Smooth muscle cell (in vitro differentiated cells): ENCODE data around the gene PLEKHG4B. TPM values are rescaled to one million over a fixed set of nuclear protein-coding genes. Genes with fewer than 3 reads are reported as not detected.
"Not testable (repeated sequence)": the region's sequence is repeated elsewhere in the genome, so short reads cannot be mapped to it uniquely, and the experiment has no call there.

Experiments used
- DNase-seq: peaks from one replicate; lab custom pipeline; 2025; ENCODE audit not compliant: unreplicated experiment; lab: John Stamatoyannopoulos, UW
- H2AFZ ChIP-seq: fragments of 200-600 bp; sonication (generic); 2 replicates; pipeline ENCODE4 v1.6.0; 2016; ENCODE audit warnings: antibody characterized with exemption, low read depth, mild to moderate bottlenecking
- H3F3A ChIP-seq: fragments of 200-600 bp; sonication (generic); 2 replicates; pipeline ENCODE4 v1.6.0; 2017; ENCODE audit warnings: antibody characterized with exemption, low read depth
- H3K27ac ChIP-seq: fragments of 200-600 bp; sonication (generic); 2 replicates; pipeline ENCODE4 v1.5.1; 2016; ENCODE audit warnings: low read depth, mild to moderate bottlenecking
- H3K27me3 ChIP-seq: fragments of 200-600 bp; sonication (generic); 2 replicates; pipeline ENCODE4 v1.6.1; 2016; ENCODE audit warnings: low read depth, mild to moderate bottlenecking
- H3K36me3 ChIP-seq: fragments of 200-600 bp; sonication (generic); 2 replicates; pipeline ENCODE4 v1.5.1; 2016; ENCODE audit warnings: low read depth
- H3K4me1 ChIP-seq: fragments of 200-600 bp; sonication (generic); 2 replicates; pipeline ENCODE4 v1.5.1; 2016; ENCODE audit warnings: low read depth
- H3K4me2 ChIP-seq: fragments of 200-600 bp; sonication (generic); 2 replicates; pipeline ENCODE4 v1.6.0; 2016; ENCODE audit warnings: mild to moderate bottlenecking
- H3K4me3 ChIP-seq: fragments of 200-600 bp; sonication (generic); 2 replicates; pipeline ENCODE4 v1.5.1; 2016; ENCODE audit warnings: mild to moderate bottlenecking
- H3K79me2 ChIP-seq: fragments of 200-600 bp; sonication (generic); 2 replicates; pipeline ENCODE4 v1.6.0; 2016; ENCODE audit warnings: low read depth, mild to moderate bottlenecking
- H3K9ac ChIP-seq: fragments of 200-600 bp; sonication (generic); 2 replicates; pipeline ENCODE4 v1.6.0; 2016; ENCODE audit warnings: low read depth
- H3K9me3 ChIP-seq: fragments of 200-600 bp; sonication (generic); replicated peaks from 2 replicates; pipeline ENCODE4 v1.5.1; 2016; ENCODE audit warnings: low read depth
- H4K20me1 ChIP-seq: fragments of 200-600 bp; sonication (generic); 2 replicates; pipeline ENCODE4 v1.6.0; 2016; ENCODE audit warnings: low read depth
- WGBS: methylation state at CpG from one replicate; pipeline ENCODE4 v1.1.7; 2016; ENCODE audit warnings: low lambda C conversion rate; 5-methylcytosine and 5-hydroxymethylcytosine counted together
- polyA plus RNA-seq: library from polyadenylated mRNA; unstranded; fragments of >200 nt; fragmentation: Nextera tagmentation; extraction: Ambion mirVana; gene quantifications from 2 replicates; pipeline ENCODE4 v1.2.1, GENCODE V29; 2016
- total RNA-seq: library from RNA; depleted of rRNA; stranded (reverse); fragments of >200 nt; gene quantifications from 2 replicates; pipeline ENCODE4 v1.2.3, GENCODE V29; 2014
- TF ChIP-seq, protein P1 (sequence below): fragments of 200-600 bp; sonication (generic); IDR thresholded peaks from 2 replicates; pipeline ENCODE4 v1.5.1; 2017; ENCODE audit warnings: borderline replicate concordance, mild to moderate bottlenecking, antibody characterized with exemption; ENCODE audit not compliant: insufficient read depth, poor library complexity, severe bottlenecking

Gene PLEKHG4B, protein sequence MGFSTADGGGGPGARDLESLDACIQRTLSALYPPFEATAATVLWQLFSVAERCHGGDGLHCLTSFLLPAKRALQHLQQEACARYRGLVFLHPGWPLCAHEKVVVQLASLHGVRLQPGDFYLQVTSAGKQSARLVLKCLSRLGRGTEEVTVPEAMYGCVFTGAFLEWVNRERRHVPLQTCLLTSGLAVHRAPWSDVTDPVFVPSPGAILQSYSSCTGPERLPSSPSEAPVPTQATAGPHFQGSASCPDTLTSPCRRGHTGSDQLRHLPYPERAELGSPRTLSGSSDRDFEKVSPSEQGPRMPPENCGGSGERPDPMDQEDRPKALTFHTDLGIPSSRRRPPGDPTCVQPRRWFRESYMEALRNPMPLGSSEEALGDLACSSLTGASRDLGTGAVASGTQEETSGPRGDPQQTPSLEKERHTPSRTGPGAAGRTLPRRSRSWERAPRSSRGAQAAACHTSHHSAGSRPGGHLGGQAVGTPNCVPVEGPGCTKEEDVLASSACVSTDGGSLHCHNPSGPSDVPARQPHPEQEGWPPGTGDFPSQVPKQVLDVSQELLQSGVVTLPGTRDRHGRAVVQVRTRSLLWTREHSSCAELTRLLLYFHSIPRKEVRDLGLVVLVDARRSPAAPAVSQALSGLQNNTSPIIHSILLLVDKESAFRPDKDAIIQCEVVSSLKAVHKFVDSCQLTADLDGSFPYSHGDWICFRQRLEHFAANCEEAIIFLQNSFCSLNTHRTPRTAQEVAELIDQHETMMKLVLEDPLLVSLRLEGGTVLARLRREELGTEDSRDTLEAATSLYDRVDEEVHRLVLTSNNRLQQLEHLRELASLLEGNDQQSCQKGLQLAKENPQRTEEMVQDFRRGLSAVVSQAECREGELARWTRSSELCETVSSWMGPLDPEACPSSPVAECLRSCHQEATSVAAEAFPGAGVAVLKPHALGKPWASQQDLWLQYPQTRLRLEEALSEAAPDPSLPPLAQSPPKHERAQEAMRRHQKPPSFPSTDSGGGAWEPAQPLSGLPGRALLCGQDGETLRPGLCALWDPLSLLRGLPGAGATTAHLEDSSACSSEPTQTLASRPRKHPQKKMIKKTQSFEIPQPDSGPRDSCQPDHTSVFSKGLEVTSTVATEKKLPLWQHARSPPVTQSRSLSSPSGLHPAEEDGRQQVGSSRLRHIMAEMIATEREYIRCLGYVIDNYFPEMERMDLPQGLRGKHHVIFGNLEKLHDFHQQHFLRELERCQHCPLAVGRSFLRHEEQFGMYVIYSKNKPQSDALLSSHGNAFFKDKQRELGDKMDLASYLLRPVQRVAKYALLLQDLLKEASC (N-terminal part only)
- total RNA-seq = 6.3 and 17.9 TPM in 2 replicates
- polyA plus RNA-seq = 12.1 and 15.8 TPM in 2 replicates

DNA sequence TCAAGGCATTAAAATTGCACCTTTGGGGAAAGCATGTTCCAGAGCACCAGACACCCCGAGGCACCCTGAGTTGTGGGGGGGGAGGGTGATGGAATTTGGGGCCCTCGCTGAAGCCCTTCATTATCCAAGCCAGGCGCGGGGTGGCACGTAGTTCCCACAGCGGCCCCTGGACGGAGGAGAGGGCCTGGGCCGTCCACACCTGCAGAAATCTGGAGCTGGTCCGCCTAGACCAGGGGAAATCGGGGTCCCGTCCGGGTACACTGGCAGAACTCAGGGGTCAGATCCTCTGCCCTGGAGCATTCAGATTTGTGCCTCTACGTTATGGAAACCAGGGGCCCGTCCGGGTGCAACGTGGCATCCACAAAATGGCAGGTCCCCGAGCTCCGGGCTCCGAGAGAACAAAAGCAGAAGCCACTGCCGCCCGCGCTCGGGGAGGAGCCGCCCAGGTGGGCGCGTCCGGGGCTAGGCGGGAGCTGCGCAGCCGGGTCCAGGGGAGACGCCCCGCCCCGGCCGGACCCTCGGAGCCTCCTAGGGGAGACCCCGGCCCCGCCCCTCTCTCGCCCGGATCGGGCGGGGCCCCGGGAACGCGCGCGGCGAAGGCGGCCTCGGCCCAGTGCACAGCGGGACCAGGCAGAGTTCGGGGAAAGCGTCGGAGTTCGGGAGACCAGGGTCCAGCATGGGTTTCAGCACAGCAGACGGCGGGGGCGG lies at the start of gene PLEKHG4B:
PLEKHG4B (plus strand) TSS at position 613 of the 708 bp plus-strand sequence; CDS start at position 677, 64 bp downstream.
- Histone ChIP-seq H4K20me1 (peaks cover 9% of the 10 kb centered on the region), H3K36me3 (no peaks in the 10 kb centered on the region), H3F3A (no peaks in the 10 kb centered on the region), H3K27ac (no peak within 1 kb of the TSS), H2AFZ (peak within 1 kb of the TSS; percentile 65), H3K79me2 (no peaks in the 10 kb centered on the region), H3K4me2 (peak within 1 kb of the TSS; percentile 90), H3K4me3 (peak within 1 kb of the TSS; percentile 66), H3K9ac (peak within 1 kb of the TSS; percentile 28), H3K27me3 (peaks cover 14% of the 10 kb centered on the region), H3K9me3 (no peaks in the 10 kb centered on the region), H3K4me1 (peaks cover 7% of the 10 kb centered on the region)
- WGBS = 11% methylated on average over 38 of the region's 57 CpGs
- TF ChIP-seq, protein P1, sequence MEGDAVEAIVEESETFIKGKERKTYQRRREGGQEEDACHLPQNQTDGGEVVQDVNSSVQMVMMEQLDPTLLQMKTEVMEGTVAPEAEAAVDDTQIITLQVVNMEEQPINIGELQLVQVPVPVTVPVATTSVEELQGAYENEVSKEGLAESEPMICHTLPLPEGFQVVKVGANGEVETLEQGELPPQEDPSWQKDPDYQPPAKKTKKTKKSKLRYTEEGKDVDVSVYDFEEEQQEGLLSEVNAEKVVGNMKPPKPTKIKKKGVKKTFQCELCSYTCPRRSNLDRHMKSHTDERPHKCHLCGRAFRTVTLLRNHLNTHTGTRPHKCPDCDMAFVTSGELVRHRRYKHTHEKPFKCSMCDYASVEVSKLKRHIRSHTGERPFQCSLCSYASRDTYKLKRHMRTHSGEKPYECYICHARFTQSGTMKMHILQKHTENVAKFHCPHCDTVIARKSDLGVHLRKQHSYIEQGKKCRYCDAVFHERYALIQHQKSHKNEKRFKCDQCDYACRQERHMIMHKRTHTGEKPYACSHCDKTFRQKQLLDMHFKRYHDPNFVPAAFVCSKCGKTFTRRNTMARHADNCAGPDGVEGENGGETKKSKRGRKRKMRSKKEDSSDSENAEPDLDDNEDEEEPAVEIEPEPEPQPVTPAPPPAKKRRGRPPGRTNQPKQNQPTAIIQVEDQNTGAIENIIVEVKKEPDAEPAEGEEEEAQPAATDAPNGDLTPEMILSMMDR = no peak
- no peak for DNase-seq

DNA sequence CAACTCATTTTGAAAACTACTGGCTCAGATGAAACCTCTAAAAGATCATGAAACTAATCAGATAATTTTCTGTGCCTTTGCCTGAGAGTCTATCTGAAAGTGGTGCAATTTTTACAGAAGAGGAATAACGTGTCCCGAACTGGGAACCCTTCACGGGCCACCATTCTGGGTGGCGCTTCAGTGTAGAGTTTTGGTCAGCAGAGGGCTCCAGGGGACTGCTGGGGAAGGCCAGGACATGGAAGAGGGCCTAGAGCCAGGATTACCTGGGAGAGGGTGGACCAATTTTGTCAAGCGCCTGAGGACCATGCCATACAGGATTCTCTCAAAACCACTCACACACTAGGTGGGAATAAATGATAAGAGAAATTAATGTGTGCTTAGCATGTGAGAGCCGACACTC lies 49.7 kb upstream of the PLEKHG4B start:
- Histone ChIP-seq H3K27ac (no peak overlapping the region), H4K20me1 (no peaks in the 10 kb centered on the region), H3K4me1 (no peaks in the 10 kb centered on the region), H3K4me3 (no peak overlapping the region), H2AFZ (no peak overlapping the region), H3K36me3 (no peaks in the 10 kb centered on the region), H3K9me3 (no peaks in the 10 kb centered on the region), H3F3A (no peaks in the 10 kb centered on the region), H3K79me2 (no peaks in the 10 kb centered on the region), H3K9ac (no peak overlapping the region), H3K4me2 (no peak overlapping the region), H3K27me3 (peaks cover 74% of the 10 kb centered on the region)
- TF ChIP-seq, protein P1 = peak; percentile 49
- no peak for DNase-seq
- WGBS = 29% methylated on average over 6 of the region's 6 CpGs

DNA sequence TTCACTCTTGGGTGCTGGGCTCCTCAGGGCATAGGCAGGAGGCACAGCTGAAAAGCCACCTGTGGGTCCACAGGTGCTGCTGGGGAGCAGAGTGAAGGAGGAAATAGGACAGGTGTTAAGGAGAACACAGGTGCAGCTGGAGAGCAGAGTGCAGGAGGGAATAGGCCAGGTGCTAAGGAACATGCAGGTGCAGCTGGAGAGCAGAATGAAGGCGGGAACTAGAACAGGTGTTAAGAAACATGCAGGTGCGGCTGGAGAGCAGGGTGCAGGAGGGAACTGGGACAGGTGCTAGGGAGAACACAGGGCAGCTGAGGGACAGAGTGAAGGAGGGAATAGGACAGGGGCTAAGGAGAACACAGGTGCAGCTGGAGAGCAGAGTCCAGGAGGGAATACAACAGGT lies 43.8 kb upstream of the PLEKHG4B start:
- DNase-seq = no peak
- Histone ChIP-seq H3K4me1 (no peaks in the 10 kb centered on the region), H3K4me3 (no peak overlapping the region), H3K27me3 (peaks cover 81% of the 10 kb centered on the region), H3K4me2 (no peak overlapping the region), H3K79me2 (no peaks in the 10 kb centered on the region), H4K20me1 (no peaks in the 10 kb centered on the region), H2AFZ (no peak overlapping the region), H3K9ac (no peak overlapping the region), H3K27ac (no peak overlapping the region), H3K36me3 (no peaks in the 10 kb centered on the region), H3F3A (no peaks in the 10 kb centered on the region), H3K9me3 (no peaks in the 10 kb centered on the region)
- WGBS = 43% methylated on average over 2 of the region's 2 CpGs
- TF ChIP-seq, protein P1 = no peak

DNA sequence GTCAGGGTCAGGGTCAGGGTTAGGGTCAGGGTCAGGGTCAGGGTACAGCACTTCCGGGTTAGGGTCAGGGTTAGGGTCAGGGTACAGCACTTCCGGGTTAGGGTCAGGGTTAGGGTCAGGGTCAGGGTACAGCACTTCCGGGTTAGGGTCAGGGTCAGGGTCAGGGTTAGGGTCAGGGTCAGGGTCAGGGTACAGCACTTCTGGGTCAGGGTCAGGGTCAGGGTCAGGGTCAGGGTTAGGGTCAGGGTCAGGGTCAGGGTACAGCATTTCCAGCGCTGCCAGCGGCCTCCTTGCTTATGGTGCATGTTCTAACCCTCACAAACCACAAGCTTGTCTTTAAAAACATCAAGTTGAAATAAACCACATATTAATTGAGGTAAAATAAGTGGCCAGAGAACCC lies 42.4 kb upstream of the PLEKHG4B start:
- H3F3A ChIP-seq, H3K79me2 ChIP-seq, H3K4me1 ChIP-seq, H3K4me3 ChIP-seq, DNase-seq, H2AFZ ChIP-seq, H3K9me3 ChIP-seq, H4K20me1 ChIP-seq, H3K4me2 ChIP-seq, H3K36me3 ChIP-seq, H3K27ac ChIP-seq, H3K9ac ChIP-seq: not testable (repeated sequence)
- WGBS = 94% methylated on average over 5 of the region's 5 CpGs
- H3K27me3 ChIP-seq = peaks cover 87% of the 10 kb centered on the region
